ENCODE results near the gene RABGAP1L. TPM values are rescaled to one million over a fixed set of nuclear protein-coding genes. Genes with fewer than 3 reads are reported as not detected.
A peak's percentile ranks its signal among the peaks of the same experiment; 100 is the strongest.
"Not testable (repeated sequence)": the region's sequence is repeated elsewhere in the genome, so short reads cannot be mapped to it uniquely, and the experiment has no call there.

The RABGAP1L gene
- total RNA-seq, 1 donor from 2014 or later, result 59.6 TPM

GRCh38 chr1:174786760-174787159, 627.4 kb downstream of the RABGAP1L start:
- DNase-seq (ENCODE audit: low spot score) (no peak), ATAC-seq (no peak)
- intact Hi-C loops (cut with DNase I), result no loop called here

- ATAC-seq (no peak), DNase-seq (ENCODE audit: low spot score) (no peak)
- intact Hi-C loops (cut with DNase I), result no loop called here
Measured at GRCh38 chr1:174788981-174789380, 629.7 kb downstream of the RABGAP1L start.

GRCh38 chr1:174789399-174789798, 630.1 kb downstream of the RABGAP1L start:
- ATAC-seq, result no peak
- intact Hi-C loops (cut with DNase I), result no loop called here
- DNase-seq (ENCODE audit: low spot score), result no peak

- intact Hi-C loops (cut with DNase I), result no loop called here
- ATAC-seq (no peak), DNase-seq (ENCODE audit: low spot score) (no peak)
Measured at GRCh38 chr1:174791863-174792262, 632.5 kb downstream of the RABGAP1L start.

GRCh38 chr1:174794861-174795260, 635.5 kb downstream of the RABGAP1L start:
- ATAC-seq, result no peak
- DNase-seq (ENCODE audit: low spot score), result no peak
- intact Hi-C loops (cut with DNase I), result no loop called here

- ATAC-seq (no peak), DNase-seq (ENCODE audit: low spot score) (no peak)
- intact Hi-C loops (cut with DNase I), result no loop called here
Measured at GRCh38 chr1:174795806-174796205, 636.5 kb downstream of the RABGAP1L start.

- ATAC-seq (no peak), DNase-seq (ENCODE audit: low spot score) (no peak)
- intact Hi-C loops (cut with DNase I), result no loop called here
Measured at GRCh38 chr1:174797398-174797797, 638.1 kb downstream of the RABGAP1L start.

GRCh38 chr1:174799136-174799479, 639.8 kb downstream of the RABGAP1L start:
- intact Hi-C loops (cut with DNase I), result no loop called here
- DNase-seq (ENCODE audit: low spot score), result no peak
- no peak for ATAC-seq

- ATAC-seq (peak; percentile 38), DNase-seq (ENCODE audit: low spot score) (no peak)
- intact Hi-C loops (cut with DNase I), result no loop called here
Measured at GRCh38 chr1:174800216-174800851, 641.0 kb downstream of the RABGAP1L start.

GRCh38 chr1:174800876-174801275, 641.6 kb downstream of the RABGAP1L start:
- DNase-seq (ENCODE audit: low spot score) (no peak), ATAC-seq (no peak)
- intact Hi-C loops (cut with DNase I), result no loop called here

- ATAC-seq (no peak), DNase-seq (ENCODE audit: low spot score) (no peak)
- intact Hi-C loops (cut with DNase I), result no loop called here
Measured at GRCh38 chr1:174809755-174810280, 650.5 kb downstream of the RABGAP1L start.

- no peak for DNase-seq (ENCODE audit: low spot score)
- intact Hi-C loops (cut with DNase I), result no loop called here
- no peak for ATAC-seq
Measured at GRCh38 chr1:174812016-174812415, 652.7 kb downstream of the RABGAP1L start.

GRCh38 chr1:174812656-174813055, 653.3 kb downstream of the RABGAP1L start:
- ATAC-seq, result no peak
- intact Hi-C loops (cut with DNase I), result no loop called here

GRCh38 chr1:174815036-174815435, 655.7 kb downstream of the RABGAP1L start:
- no peak for ATAC-seq
- no peak for DNase-seq (ENCODE audit: low spot score)
- intact Hi-C loops (cut with DNase I), result no loop called here

More at GRCh38 chr1:174812656-174813055, 653.3 kb downstream of the RABGAP1L start:
- DNase-seq (ENCODE audit: low spot score), result no peak

GRCh38 chr1:174815474-174815908, 656.2 kb downstream of the RABGAP1L start:
- DNase-seq (ENCODE audit: low spot score), result no peak
- no peak for ATAC-seq
- intact Hi-C loops (cut with DNase I), result no loop called here

GRCh38 chr1:174816621-174817020, 657.3 kb downstream of the RABGAP1L start:
- intact Hi-C loops (cut with DNase I); DNase-seq (ENCODE audit: low spot score); ATAC-seq: not testable (repeated sequence)

- no peak for ATAC-seq
- intact Hi-C loops (cut with DNase I), result no loop called here
- DNase-seq (ENCODE audit: low spot score), result no peak
Measured at GRCh38 chr1:174818014-174818616, 658.8 kb downstream of the RABGAP1L start.

- DNase-seq (ENCODE audit: low spot score) (no peak), ATAC-seq (no peak)
- intact Hi-C loops (cut with DNase I), result no loop called here
Measured at GRCh38 chr1:174818951-174819350, 659.6 kb downstream of the RABGAP1L start.

GRCh38 chr1:174819596-174819995, 660.3 kb downstream of the RABGAP1L start:
- ATAC-seq (no peak), DNase-seq (ENCODE audit: low spot score) (no peak)
- intact Hi-C loops (cut with DNase I), result no loop called here

- intact Hi-C loops (cut with DNase I), result no loop called here
- DNase-seq (ENCODE audit: low spot score) (no peak), ATAC-seq (no peak)
Measured at GRCh38 chr1:174825127-174825526, 665.8 kb downstream of the RABGAP1L start.

GRCh38 chr1:174825806-174826205, 666.5 kb downstream of the RABGAP1L start:
- DNase-seq (ENCODE audit: low spot score) (no peak), ATAC-seq (no peak)
- intact Hi-C loops (cut with DNase I), result no loop called here
